Activated T-helper 1 cell treated with anti-CD3 and anti-CD28 coated beads, Interleukin-2, amount 50 U/mL, for 16 hours (primary cell): Measurements from ENCODE around the gene KLHL29.

Source experiments
- DNase-seq, 2 donors: peaks; one replicate each; pipeline ENCODE4 v3.0.0-alpha.2; 2020; ENCODE audit warnings: low read depth in 1 of 2, low spot score in 1 of 2

Gene KLHL29

DNA sequence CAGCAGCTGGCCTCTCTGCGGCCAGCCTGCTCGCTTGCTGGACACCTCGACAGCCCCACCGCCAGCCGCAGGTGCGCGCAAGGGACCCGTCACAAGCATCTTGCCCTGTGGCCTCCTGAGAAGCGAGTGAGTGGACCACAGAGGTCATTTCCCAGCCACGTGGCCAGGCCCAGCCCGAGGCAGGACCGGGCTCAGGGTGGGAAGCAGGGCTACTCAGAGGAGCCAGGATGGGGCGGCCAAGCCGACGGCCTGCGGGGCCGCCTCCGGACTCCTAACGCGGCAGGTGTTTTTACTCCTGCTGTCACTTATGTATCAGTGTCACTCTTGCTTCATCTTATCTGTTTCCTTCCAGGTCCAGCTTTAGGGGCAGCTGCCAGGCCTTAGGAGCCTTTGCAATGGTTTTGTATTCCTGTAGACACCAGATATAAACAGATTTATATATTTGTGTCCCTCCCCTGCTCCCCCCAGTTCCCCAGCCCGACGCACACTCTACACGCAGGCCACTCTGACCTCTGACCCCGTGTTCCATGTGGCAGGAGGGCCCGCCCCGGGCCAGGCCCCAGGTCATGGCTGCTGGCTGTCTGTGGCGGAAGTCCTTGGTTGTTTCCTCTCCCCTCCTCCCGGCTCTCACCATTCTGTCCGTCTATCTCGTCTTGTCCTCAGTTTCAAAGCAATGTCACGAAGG lies 305.6 kb downstream of the KLHL29 start:
- no peak for DNase-seq

DNA sequence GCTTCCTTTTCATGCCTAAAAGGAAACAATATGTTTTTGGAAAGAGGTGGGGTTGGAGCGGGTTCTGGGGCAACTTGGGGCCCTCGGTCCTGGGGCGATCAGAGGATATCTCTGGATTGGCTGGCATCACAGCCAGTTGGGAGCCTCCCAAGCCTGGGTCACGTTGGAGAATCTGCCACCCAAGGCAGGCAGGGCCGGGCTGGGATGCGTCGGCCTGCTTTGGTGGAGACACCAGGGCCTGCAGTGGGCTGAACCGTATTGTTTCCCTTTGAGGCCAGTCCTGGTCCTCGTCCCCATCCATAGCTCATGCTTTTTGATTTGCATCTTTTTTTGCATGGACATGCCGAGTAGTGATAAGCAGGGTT lies 306.1 kb downstream of the KLHL29 start:
- DNase-seq: no peak

DNA sequence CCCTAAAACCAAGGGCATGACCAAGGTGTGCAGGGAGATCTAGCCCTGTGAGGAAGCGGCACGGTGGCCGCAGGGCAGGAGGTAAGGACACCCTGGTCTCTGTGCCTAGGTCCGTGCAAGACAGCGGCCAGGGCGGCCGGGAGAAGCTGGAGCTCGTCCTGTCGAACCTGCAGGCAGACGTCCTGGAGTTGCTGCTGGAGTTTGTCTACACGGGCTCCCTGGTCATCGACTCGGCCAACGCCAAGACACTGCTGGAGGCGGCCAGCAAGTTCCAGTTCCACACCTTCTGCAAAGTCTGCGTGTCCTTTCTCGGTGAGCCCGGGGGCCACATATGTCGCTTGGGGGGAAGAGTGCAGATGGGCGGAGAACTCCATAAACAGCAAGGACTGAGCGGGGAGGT lies 306.6 kb downstream of the KLHL29 start:
- no peak for DNase-seq

DNA sequence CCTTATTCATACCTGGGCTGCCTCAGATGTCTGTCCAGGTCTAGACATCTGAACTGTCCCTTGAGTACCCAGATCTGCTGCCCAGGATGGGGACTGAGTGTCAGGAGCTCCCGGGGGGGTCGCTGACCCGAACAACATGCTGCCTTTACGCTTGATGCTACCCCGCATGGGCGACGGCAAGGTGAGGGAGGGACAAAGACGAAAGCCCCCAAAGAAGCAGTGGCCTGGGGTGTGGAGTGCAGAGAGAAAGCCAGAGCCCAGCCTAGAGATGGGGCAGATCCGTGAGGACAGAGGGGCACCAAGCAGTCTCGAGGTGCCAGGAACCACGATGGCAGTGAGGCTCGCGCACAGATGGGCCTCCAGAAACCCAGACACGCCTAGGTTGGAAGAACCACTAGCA lies 307.3 kb downstream of the KLHL29 start:
- DNase-seq: no peak

DNA sequence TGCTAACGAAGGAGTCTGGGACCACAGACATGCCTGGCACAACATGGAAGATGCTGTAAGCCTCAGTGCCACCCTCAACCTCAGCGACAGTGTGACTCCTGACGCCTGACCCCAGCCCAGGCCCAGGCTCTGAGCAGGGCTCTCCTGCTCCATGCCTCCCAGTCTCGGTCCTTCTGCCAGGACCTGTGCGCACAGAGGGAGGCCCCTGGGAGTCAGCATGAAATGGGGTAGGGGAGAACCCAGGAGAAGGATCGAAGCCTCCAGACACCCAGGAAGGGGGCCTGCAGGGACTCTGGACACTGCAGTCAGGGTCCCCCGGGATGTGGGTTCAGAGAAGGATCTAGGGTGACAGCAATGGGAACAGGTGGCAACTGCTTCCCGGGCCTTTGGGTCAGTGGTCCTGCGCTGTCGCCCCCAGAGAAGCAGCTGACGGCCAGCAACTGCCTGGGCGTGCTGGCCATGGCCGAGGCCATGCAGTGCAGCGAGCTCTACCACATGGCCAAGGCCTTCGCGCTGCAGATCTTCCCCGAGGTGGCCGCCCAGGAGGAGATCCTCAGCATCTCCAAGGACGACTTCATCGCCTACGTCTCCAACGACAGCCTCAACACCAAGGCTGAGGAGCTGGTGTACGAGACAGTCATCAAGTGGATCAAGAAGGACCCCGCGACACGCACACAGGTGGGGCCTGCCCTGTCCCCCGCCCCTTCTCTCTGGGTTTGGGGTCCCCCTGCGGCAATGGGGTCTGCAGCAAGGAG lies 308.0 kb downstream of the KLHL29 start:
- no peak for DNase-seq

DNA sequence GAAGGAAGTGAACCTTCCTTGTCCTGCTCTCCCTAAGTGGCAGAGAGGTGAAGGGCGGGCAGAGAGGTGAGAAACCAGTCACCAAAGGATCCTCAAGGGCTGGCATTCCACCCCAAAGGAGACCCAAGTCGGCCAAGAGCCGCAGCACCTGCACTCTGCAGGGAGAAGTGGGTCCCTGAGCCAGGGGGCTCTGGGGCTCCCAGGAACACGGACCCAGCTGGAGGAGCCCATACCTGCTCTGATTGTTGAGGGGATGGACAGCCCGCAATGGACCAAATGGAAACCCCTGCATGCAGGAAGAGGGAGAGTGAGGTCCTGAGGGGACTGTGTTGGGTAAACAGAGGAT lies 308.6 kb downstream of the KLHL29 start:
- DNase-seq: no peak

DNA sequence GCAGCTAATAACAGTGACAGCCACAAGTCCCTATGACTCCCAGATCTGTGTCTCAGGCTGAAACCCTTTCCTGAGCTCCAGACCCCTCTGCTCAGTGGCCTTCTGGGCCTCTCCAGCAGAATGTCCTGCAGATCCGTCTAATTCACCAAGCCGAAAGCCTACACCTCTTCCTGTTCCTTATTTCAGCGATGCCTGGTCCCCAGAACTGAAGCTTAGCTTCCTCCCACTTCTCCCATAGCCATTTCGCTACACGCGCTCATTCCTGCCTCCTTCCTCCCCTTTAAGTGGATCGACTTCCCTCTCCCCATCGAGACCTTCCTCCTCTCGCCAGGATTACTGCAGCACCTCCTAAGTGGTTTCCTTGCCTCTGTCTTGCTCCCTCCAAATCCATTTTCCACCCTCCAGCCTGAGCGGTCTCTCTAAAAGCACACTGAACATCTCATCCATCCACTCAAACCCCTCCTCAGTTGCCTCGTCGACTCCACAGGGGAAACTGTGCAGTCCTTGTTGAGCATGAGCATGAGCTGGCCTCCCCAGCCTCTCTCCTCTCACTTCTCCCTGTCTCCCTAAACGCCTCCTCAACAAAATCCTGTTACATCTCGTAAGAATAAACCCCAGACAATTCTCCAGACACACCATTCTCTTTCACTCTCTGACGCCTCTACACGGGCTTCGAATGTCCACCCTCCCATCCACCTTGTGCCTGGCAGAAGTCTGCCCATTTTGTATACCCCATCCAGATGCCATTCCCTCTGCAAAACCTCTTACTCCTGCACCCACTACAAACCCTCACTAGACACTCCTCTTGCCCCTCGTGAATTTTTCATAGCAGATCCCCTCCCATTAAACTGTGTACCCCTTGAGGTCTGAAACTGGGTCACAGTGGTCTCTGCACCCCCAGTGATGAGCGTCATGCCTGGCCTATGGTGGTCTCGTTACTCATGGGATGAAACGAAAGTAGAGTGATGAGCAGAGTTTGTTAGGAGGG lies 309.4 kb downstream of the KLHL29 start:
- DNase-seq: no peak

DNA sequence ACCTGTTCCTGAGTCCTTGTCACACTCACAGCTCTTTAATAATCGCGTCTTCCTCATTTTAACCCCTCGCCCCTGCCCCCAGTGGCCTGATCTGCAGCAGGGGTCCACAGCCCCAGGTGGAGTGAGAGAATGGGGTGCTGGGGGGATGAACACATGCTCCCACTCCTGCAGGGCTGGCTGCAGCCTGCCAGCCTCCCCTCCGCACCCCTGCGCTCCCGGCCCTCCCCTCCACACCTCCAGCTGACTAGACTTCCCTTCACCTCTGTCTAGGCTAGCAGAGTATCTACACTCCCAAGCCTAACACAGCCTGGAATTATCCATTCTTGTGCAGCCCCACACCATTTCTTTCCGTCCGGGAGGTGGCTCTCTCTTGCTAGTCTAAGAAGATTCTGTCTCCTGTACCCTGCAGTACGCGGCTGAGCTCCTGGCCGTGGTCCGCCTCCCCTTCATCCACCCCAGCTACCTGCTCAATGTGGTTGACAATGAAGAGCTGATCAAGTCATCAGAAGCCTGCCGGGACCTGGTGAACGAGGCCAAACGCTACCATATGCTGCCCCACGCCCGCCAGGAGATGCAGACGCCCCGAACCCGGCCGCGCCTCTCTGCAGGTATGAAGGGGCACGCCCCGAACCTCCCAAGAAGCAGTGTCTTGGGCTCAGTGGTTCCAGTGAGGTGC lies 310.4 kb downstream of the KLHL29 start:
- DNase-seq: no peak

DNA sequence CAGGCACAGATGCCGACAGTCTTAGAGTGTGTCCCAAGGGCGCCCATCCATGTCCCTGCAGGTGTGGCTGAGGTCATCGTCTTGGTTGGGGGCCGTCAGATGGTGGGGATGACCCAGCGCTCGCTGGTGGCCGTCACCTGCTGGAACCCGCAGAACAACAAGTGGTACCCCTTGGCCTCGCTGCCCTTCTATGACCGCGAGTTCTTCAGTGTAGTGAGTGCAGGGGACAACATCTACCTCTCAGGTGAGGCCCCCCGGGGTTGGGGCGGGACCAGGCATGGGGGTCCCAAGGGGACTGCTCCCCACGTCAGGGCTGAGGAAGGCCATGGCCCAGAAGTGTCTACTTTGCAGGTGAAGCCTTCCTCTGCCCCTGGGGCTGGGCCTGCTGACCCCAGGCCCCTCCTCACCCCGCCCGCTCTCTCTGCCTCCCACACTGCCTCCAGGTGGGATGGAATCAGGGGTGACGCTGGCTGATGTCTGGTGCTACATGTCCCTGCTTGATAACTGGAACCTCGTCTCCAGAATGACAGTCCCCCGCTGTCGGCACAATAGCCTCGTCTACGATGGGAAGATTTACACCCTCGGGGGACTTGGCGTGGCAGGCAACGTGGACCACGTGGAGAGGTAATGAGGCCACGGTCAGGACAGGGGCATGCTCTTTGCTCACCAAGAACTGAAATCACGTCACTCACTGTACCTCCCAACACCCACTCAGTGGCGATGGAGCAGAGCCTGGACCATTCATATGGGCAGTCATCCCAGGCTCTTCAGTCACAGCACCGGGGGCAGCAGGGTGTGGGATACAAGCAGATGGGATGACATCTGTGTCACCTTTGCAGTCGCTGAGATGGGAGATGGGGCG lies 311.1 kb downstream of the KLHL29 start:
- no peak for DNase-seq

DNA sequence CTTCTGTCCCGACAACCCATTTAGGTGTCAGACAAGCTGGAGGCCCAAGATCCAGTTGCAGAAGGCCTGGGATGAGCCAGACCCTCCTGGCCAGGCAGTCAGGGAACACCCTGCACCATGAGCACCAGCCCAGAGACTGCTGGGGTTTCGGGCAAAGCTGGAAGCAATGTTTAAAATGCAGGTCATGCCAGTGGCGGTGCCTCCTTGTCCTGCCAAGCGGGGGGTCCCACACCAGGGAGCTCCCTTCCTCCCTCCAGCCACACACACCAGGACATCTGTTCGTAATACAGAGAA lies 311.7 kb downstream of the KLHL29 start:
- DNase-seq: no peak

DNA sequence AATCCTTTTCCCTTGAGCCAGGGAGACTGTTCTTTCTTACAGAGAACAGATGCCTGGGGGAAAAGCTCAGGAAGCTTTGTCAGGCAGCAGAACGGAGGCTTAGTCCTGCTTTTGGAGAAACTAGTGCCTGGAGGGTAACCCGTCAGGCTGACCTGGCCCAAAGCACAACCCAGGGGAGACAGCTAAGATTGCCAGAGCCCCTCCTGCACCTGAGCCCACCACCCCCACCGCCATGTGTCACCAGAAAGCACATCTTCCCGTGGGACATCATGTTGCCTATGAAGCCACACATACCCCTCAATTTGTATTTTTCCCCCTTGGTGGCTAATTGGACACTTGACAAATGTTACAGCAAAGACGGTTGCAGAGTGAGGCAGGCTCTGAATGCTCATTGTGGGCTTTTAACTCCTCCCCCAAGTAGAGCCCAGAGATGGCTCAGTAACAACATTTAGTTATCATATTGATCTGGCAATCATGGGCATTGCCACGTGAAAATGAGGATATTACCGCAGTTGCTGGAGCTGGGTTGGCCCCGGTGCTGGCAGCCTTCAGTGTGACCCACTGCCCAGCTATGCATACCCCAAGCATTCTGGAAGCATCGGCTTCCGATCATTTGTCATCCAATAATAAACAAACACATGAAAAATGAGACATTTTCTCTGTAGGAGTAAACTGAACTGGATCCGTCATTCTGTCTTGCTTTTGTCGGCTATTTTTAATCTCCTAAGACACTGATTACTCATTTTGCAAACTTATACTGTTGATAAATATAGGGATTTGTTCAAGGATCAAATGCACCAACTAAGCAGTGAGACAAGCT lies 312.5 kb downstream of the KLHL29 start:
- DNase-seq: no peak

DNA sequence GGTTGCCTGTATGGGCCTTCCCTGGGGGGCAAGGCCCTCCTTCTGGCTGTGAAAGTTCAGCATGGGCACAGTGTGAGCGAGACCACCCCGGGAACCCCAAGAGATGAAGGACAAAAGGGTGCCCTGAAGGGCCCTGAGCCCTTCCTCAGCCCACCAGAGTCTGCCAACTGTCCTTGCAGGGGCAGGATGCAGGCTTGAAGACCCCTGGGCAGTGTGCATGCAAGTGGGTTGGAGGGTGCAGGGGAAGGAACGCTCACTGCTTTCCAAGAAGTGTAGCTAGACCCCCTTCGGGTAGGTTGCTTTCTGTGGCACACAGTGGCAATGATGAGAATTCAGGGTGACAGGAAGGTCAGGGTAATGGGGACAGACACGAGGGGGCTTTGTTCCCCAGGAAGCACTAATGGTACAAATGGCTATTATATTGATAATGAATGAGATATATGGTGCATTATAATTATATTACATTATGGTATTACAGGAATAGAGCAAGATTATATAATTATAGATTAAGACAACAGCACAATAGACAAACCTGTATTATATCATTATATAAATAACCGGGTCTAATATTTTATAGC lies 313.2 kb downstream of the KLHL29 start:
- no peak for DNase-seq

DNA sequence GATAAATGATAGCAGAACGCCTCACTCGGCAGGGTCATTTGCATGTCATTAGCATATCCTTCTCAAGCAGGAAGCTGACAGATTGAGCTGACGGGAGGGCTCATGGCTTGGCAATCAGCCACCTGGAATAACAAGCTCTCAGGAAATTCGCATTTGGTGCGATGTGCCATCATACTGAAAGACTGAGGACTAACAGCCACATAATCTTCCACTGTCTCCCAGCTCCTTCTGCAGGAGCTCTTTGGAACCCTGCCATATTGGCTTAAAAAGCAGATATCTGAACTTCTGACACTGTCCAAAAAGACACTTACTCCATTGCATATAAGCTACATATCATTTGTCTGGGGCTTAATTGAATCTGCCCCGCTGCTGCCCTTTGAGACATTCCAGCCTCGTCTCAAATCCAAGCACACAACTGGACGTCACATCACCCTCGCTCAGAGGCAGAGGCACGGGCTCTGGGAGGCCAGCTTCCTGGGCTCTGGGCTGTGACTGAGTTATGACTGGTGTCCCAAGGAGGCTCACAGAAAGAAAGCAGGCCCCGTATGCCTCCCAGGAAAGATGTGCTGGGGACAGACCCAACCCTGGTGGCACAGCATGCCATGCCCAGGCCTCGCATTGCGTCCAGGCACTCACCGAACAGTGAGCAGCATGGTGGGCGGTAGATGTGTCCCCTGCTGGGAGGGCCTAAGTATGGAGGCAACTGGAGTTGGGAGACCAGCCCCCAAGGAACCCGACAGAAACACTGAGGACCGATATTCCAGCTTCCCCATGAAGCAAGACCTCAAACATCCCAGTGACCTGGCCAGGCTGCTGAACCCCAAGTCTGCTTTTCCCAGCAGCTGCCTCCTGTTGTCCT lies 314.0 kb downstream of the KLHL29 start:
- DNase-seq: no peak

DNA sequence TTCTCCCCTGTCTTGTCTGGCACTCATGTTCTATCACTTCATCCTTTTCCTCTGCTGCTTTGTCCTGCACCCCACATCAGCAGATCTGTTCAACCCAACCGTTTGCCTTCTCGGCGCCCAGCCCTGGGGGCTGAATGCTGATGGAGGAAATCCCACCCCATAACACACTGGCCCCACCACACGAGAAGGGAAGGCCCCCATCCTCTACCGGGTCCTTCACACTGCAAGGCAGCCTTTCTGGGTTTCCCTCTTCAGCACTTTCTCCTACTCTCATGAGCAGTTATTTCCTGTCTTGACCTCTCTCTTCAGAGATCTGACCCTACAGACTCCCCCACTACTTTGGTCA lies 314.6 kb downstream of the KLHL29 start:
- DNase-seq: no peak

DNA sequence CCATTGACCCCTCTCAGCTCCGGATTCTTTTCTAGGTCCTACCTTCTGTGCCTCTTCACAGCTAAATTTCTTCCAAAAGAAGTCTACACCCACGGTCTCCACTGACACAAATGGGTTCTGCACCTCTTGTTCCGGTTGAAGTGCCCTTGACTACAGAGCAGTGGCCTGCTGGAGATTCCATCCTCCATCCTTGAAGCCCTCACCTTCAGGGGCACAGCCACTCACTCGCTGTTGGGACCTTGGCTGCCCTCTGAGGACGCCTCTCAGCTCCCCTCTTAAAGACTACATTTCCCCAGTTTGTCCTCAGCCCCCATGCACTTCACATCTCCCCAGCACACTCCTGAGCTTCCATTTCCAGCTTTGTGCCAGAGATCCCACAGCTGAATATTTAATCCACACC lies 315.6 kb downstream of the KLHL29 start:
- no peak for DNase-seq

DNA sequence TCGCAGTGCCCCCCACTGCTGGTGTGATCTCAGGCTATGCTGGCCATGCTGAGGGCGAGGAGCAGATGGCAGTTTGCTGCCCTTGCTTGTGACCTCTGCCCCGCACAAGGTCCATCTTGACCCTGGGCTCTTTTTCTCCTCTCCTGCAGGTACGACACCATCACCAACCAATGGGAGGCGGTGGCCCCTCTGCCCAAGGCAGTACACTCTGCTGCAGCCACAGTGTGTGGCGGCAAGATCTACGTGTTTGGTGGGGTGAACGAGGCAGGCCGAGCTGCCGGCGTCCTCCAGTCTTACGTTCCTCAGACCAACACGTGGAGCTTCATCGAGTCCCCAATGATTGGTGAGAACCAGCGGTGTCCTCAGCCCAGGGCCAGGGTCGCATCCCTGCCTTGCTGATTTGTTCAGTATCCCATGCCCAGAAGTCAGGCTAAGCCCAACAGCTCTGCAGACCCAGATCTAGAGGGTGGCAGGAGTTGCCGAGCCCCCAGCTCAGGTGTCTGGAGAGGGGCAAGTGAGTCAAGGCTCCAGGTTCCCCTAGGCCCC lies 318.1 kb downstream of the KLHL29 start:
- DNase-seq: no peak

DNA sequence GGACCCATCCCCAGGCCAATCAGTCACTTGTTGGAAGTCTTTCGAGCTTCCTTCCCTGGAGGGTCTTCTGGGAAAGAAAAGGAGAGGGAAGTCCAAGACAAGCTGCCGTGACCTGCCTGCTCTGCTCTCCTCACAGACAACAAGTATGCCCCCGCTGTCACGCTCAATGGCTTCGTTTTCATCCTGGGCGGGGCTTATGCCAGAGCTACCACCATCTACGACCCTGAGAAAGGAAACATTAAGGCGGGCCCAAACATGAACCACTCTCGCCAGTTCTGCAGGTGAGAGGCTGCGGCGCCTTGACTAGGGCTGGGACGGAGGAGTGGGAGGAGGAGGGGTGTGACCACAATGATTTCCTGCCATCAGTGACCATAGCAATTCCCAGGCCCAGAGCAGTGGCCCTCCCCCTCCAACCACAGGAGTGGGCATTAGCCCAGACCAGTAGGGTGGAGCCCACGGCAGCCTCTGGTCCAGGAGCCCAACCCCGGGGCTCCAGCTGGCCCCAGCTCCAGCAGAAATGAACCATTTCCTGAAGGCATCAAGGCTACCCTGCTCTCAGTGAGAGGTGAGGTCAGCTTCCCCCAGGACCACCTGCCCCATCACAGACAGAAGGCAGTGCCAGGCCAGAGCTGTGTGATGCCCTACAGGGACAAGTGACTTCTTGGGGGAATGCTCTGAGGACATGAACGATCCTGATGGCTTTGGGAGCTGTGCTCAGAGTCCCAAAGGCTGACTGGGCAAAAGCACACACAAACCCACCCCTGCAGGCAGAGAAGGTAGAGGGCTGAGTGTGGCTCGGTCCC lies 318.8 kb downstream of the KLHL29 start:
- DNase-seq: no peak
